Endothelial cell of umbilical vein (primary cell): ENCODE results near the gene CLDN34. TPM values are rescaled to one million over a fixed set of nuclear protein-coding genes. Genes with fewer than 3 reads are reported as not detected.

Experiments
- BruUV-seq: library from RNA; stranded (reverse); fragments of 400-500 nt; replicated peaks from 2 replicates; lab custom pipeline; 2021; lab: Mats Ljungman, UMichigan
- CTCF ChIA-PET: fragments of 300-600, 350-600 bp; sonication (Branson Sonifier 250); formaldehyde crosslinking; loops from one replicate; lab custom pipeline; 2021; ENCODE audit warnings: antibody characterized with exemption, inconsistent platforms; lab: Charles Lee
- POLR2A ChIA-PET: fragments of 300-600, 350-600 bp; sonication (Branson Sonifier 250); formaldehyde crosslinking; loops from one replicate; lab custom pipeline; 2021; ENCODE audit warnings: antibody characterized with exemption, inconsistent platforms; lab: Charles Lee
- DNase-seq: peaks from one replicate; pipeline ENCODE4 v3.0.0-alpha.2; 2011; ENCODE audit warnings: low read depth, low spot score
- FAIRE-seq: peaks from 2 replicates; lab custom pipeline; 2011; peaks lifted over from hg19 to GRCh38; lab: Jason Lieb, UNC
- H2AFZ ChIP-seq: 2 replicates; pipeline ENCODE4 v1.6.0; 2012; ENCODE audit warnings: low read depth, low read length, control low read depth, inconsistent platforms
- H3K27ac ChIP-seq: 2 replicates; pipeline ENCODE4 v1.5.1; 2011; ENCODE audit warnings: low read depth, mild to moderate bottlenecking, control low read depth, low read length, moderate library complexity; ENCODE audit not compliant: insufficient read depth
- H3K27me3 ChIP-seq, 2 experiments: 2 replicates each; pipeline versions ENCODE4 v1.6.0 to v1.6.1; 2011; ENCODE audit warnings: low read length in 2 of 2, mixed read lengths in 1 of 2; ENCODE audit not compliant: control insufficient read depth in 2 of 2, insufficient read depth in 2 of 2
- H3K36me3 ChIP-seq, 2 experiments: 2 replicates in 1 of 2; 3 replicates in 1 of 2; pipeline ENCODE4 v1.5.1; 2011; ENCODE audit warnings: low read length in 2 of 2, mild to moderate bottlenecking in 1 of 2, moderate library complexity in 1 of 2; ENCODE audit not compliant: control insufficient read depth in 2 of 2, insufficient read depth in 2 of 2; ENCODE audit errors: extremely low read depth in 1 of 2
- H3K4me1 ChIP-seq: 3 replicates; pipeline ENCODE4 v1.5.1; 2011; ENCODE audit warnings: mild to moderate bottlenecking, low read length; ENCODE audit not compliant: control insufficient read depth, insufficient read depth; ENCODE audit errors: extremely low read depth
- H3K4me2 ChIP-seq: 2 replicates; pipeline ENCODE4 v1.6.1; 2011; ENCODE audit warnings: low read length, control low read depth, mixed read lengths; ENCODE audit not compliant: insufficient read depth
- H3K4me3 ChIP-seq, 3 experiments: fragments of 200-600 bp in 1 of 3; sonication (generic), shearing (Covaris generic) in 1 of 3; replicated peaks in 1 of 3; 2 replicates each; pipeline ENCODE4 v1.5.1; 2011 to 2016; ENCODE audit warnings: control low read depth in 3 of 3, low read length in 3 of 3, mild to moderate bottlenecking in 2 of 3, inconsistent platforms in 1 of 3, low read depth in 1 of 3, moderate library complexity in 1 of 3; ENCODE audit not compliant: insufficient read depth in 1 of 3
- H3K79me2 ChIP-seq: 2 replicates; pipeline ENCODE4 v1.6.0; 2012; ENCODE audit warnings: low read length, inconsistent platforms; ENCODE audit not compliant: control insufficient read depth, insufficient read depth
- H3K9ac ChIP-seq: replicated peaks from 2 replicates; pipeline ENCODE3; 2011; ENCODE audit warnings: low read length, control low read depth; ENCODE audit not compliant: insufficient read depth; ENCODE audit errors: extremely low read depth
- H3K9me1 ChIP-seq: replicated peaks from 3 replicates; pipeline ENCODE4 v1.6.0; 2011; ENCODE audit warnings: mild to moderate bottlenecking, low read length; ENCODE audit not compliant: control insufficient read depth, insufficient read depth; ENCODE audit errors: extremely low read depth
- H3K9me3 ChIP-seq: replicated peaks from 2 replicates; pipeline ENCODE4 v1.5.1; 2012; ENCODE audit warnings: low read length, inconsistent platforms; ENCODE audit not compliant: control insufficient read depth, insufficient read depth
- H4K20me1 ChIP-seq: replicated peaks from 2 replicates; pipeline ENCODE3; 2011; ENCODE audit warnings: mild to moderate bottlenecking, low read length; ENCODE audit not compliant: control insufficient read depth, insufficient read depth; ENCODE audit errors: extremely low read depth
- EZH2 ChIP-seq: IDR thresholded peaks from 2 replicates; pipeline ENCODE4 v1.6.1; 2012; ENCODE audit warnings: borderline replicate concordance, low read depth, mild to moderate bottlenecking, moderate library complexity, low read length, inconsistent platforms; ENCODE audit not compliant: severe bottlenecking
- FOS ChIP-seq: IDR thresholded peaks from 2 replicates; pipeline ENCODE4 v1.6.1; 2011; ENCODE audit warnings: mild to moderate bottlenecking, low read length, moderate library complexity, borderline replicate concordance; ENCODE audit not compliant: insufficient read depth
- GATA2 ChIP-seq: IDR thresholded peaks from 2 replicates; pipeline ENCODE4 v1.7.0; 2011; ENCODE audit warnings: low read depth, mild to moderate bottlenecking, moderate library complexity, mixed read lengths, low read length; ENCODE audit not compliant: insufficient read length, insufficient read depth
- JUN ChIP-seq: IDR thresholded peaks from 2 replicates; pipeline ENCODE4 v1.6.1; 2011; ENCODE audit warnings: borderline replicate concordance, low read depth; ENCODE audit not compliant: insufficient read length, insufficient read depth
- MYC ChIP-seq: IDR thresholded peaks from one replicate; pipeline ENCODE4 v1.6.1; 2011; ENCODE audit warnings: mild to moderate bottlenecking, low read depth, low read length
- POLR2A ChIP-seq: IDR thresholded peaks from 2 replicates; pipeline ENCODE4 v1.6.1; 2012; ENCODE audit warnings: low read depth, mild to moderate bottlenecking, control low read depth, low read length
- POLR2AphosphoS5 ChIP-seq: IDR thresholded peaks from 2 replicates; pipeline ENCODE4 v1.6.1; 2012; ENCODE audit warnings: low read depth, mild to moderate bottlenecking, control low read depth, low read length, moderate library complexity; ENCODE audit not compliant: insufficient read depth
- dilution Hi-C: fragments of 300-500 bp; cut with MboI; formaldehyde crosslinking; loops from one replicate; pipeline ENCODE4 v1.15.0; 2019; ENCODE audit warnings: low sequenced_read_pairs; ENCODE audit not compliant: extremely low pct_ligation_motif_present
- intact Hi-C: fragments of 100-400 bp; cut with micrococcal nuclease; formaldehyde crosslinking; loops from one replicate; pipeline ENCODE4 v1.10.0; 2022
- polyA plus RNA-seq, 4 experiments: library from polyadenylated mRNA; depleted of rRNA in 3 of 4; stranded (reverse) in 3 of 4; unstranded in 1 of 4; fragments of >200 nt; gene quantifications; 2 replicates each; pipeline versions ENCODE4 v1.2.1 to v1.2.3, GENCODE V29; 2011 to 2012; ENCODE audit warnings: missing spikeins in 1 of 4
- total RNA-seq: library from RNA; stranded (reverse); gene quantifications from 2 replicates; pipeline ENCODE4 v1.2.3, GENCODE V29; 2021
- TF ChIP-seq, protein P1 (sequence below), 2 donors: IDR thresholded peaks; 1 replicate in 1 of 2; 2 replicates in 1 of 2; pipeline ENCODE4 v1.5.1; 2011; ENCODE audit warnings: low read length in 2 of 2, mild to moderate bottlenecking in 2 of 2, moderate library complexity in 2 of 2, control low read depth in 1 of 2, inconsistent platforms in 1 of 2, low read depth in 1 of 2; ENCODE audit not compliant: insufficient read depth in 1 of 2; ENCODE audit errors: extremely low read depth in 1 of 2
- TF ChIP-seq, protein P2 (sequence below): IDR thresholded peaks from 2 replicates; pipeline ENCODE4 v1.6.1; 2011; ENCODE audit not compliant: insufficient read depth, insufficient read length

The CLDN34 gene
- total and polyA plus RNA-seq, 2 donors (not counting 3 experiments of a cell fraction or from before 2014, with no cell fraction given): 0.08 to 0.46 TPM

DNA sequence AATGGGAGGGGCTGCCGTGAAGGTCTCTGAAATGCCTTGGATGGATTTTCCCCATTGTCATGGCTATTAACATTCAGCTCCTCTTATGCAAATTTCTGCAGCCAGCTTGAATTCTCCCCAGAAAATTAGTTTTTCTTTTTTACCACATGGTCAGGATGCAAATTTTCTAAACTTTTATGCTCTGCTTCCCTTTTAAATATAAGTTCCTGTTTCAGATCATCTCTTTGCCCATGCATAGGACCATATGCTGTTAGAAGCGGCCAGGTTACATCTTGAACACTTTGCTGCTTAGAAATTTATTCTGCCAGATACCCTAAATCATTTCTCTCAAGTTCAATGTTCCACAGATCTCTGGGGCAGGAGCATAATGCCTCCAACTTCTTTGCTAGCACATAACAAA is 13.8 kb upstream of the CLDN34 start:
- ChIA-PET POLR2A (no interaction called here), CTCF (no interaction called here)
- Histone ChIP-seq H3K9ac (no peak overlapping the region), H3K27ac (no peak overlapping the region), H3K9me3 (no peaks in the 10 kb centered on the region), H2AFZ (no peak overlapping the region), H3K4me1 (no peaks in the 10 kb centered on the region), H3K4me3 (no peak overlapping the region), H3K4me2 (no peak overlapping the region), H4K20me1 (no peaks in the 10 kb centered on the region), H3K9me1 (no peaks in the 10 kb centered on the region), H3K27me3 (no peaks in the 10 kb centered on the region), H3K36me3 (no peaks in the 10 kb centered on the region), H3K79me2 (no peaks in the 10 kb centered on the region)
- dilution Hi-C loops: no loop called here
- FAIRE-seq (no peak), DNase-seq (no peak)
- TF ChIP-seq, protein P1, sequence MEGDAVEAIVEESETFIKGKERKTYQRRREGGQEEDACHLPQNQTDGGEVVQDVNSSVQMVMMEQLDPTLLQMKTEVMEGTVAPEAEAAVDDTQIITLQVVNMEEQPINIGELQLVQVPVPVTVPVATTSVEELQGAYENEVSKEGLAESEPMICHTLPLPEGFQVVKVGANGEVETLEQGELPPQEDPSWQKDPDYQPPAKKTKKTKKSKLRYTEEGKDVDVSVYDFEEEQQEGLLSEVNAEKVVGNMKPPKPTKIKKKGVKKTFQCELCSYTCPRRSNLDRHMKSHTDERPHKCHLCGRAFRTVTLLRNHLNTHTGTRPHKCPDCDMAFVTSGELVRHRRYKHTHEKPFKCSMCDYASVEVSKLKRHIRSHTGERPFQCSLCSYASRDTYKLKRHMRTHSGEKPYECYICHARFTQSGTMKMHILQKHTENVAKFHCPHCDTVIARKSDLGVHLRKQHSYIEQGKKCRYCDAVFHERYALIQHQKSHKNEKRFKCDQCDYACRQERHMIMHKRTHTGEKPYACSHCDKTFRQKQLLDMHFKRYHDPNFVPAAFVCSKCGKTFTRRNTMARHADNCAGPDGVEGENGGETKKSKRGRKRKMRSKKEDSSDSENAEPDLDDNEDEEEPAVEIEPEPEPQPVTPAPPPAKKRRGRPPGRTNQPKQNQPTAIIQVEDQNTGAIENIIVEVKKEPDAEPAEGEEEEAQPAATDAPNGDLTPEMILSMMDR (IDR thresholded peaks at IDR 0.05; ENCODE audit: extremely low read depth in 1 of 2, insufficient read depth in 1 of 2, low read depth in 1 of 2, low read length in 2 of 2): no peak
- TF ChIP-seq, protein P2, sequence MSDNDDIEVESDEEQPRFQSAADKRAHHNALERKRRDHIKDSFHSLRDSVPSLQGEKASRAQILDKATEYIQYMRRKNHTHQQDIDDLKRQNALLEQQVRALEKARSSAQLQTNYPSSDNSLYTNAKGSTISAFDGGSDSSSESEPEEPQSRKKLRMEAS: no peak
- TF ChIP-seq GATA2 (no peak), POLR2AphosphoS5 (no peak), EZH2 (no peak), JUN (no peak), FOS (no peak), MYC (no peak), POLR2A (no peak)
- intact Hi-C loops: no loop called here
- no TSS peak for BruUV-seq
